Aorta (tissue), 5 donors: ENCODE results near the gene MOG. TPM values are rescaled to one million over a fixed set of nuclear protein-coding genes. Genes with fewer than 3 reads are reported as not detected.
A peak's percentile ranks its signal among the peaks of the same experiment; 100 is the strongest.

ENCODE experiments used
- ATAC-seq: fragments of 200-7000 bp; cut with Tn5 transposase; one replicate; pipeline ENCODE4 v1.9.1; 2022; ENCODE audit warnings: moderate library complexity; ENCODE audit not compliant: low FRiP score
- DNase-seq, 2 donors: peaks; one replicate each; pipeline ENCODE4 v3.0.0-alpha.2; 2020
- H3K27ac ChIP-seq, 2 donors: one replicate each; pipeline ENCODE4 v1.5.1; 2013; ENCODE audit warnings: low read length in 2 of 2, mild to moderate bottlenecking in 2 of 2, moderate library complexity in 2 of 2, control low read depth in 1 of 2, inconsistent platforms in 1 of 2, low read depth in 1 of 2
- H3K27me3 ChIP-seq, 2 donors: one replicate each; pipeline ENCODE4 v1.6.1; 2013; ENCODE audit warnings: control low read depth in 1 of 2, low read length in 1 of 2, mild to moderate bottlenecking in 1 of 2, moderate library complexity in 1 of 2; ENCODE audit not compliant: insufficient read depth in 2 of 2, control insufficient read depth in 1 of 2
- H3K36me3 ChIP-seq, 2 donors: one replicate each; pipeline ENCODE4 v1.6.1; 2013; ENCODE audit warnings: control low read depth in 1 of 2, low read length in 1 of 2, mild to moderate bottlenecking in 1 of 2; ENCODE audit not compliant: insufficient read depth in 2 of 2, control insufficient read depth in 1 of 2
- H3K4me1 ChIP-seq, 2 donors: one replicate each; pipeline ENCODE4 v1.6.1; 2013; ENCODE audit warnings: low read length in 2 of 2, control low read depth in 1 of 2, mild to moderate bottlenecking in 1 of 2, moderate library complexity in 1 of 2; ENCODE audit not compliant: insufficient read depth in 2 of 2, control insufficient read depth in 1 of 2
- H3K4me3 ChIP-seq, 2 donors: one replicate each; pipeline ENCODE4 v1.5.1; 2013; ENCODE audit warnings: low read length in 2 of 2, control low read depth in 1 of 2, mild to moderate bottlenecking in 1 of 2
- H3K9me3 ChIP-seq: one replicate; pipeline ENCODE4 v1.6.1; 2013; ENCODE audit warnings: mild to moderate bottlenecking, low read length; ENCODE audit not compliant: control insufficient read depth
- WGBS, 2 donors: extraction: QIAGEN DNeasy Blood & Tissue Kit; methylation state at CpG; one replicate each; pipeline ENCODE4 v1.1.7; 2013; 5-methylcytosine and 5-hydroxymethylcytosine counted together
- intact Hi-C, 2 donors: fragments of 100-400 bp; cut with DNase I; formaldehyde crosslinking; loops; one replicate each; pipeline versions ENCODE4 v1.14.2 to v1.15.0; 2022
- polyA plus RNA-seq, 2 donors: library from polyadenylated mRNA; stranded (reverse); fragments of 200-250 nt; gene quantifications; one replicate each; pipeline ENCODE4 v1.2.3, GENCODE V29; 2013
- total RNA-seq, 2 donors: library from RNA; stranded (reverse); fragmentation: NEBNext Ultra II Directional; extraction: Animal tissue kit (Norgen Biotek cat#: 25700); gene quantifications; one replicate each; pipeline ENCODE4 v1.2.1, GENCODE V29; 2021
- donor health status: healthy with polysubstance abuse.
- donor health status: Bipolar disorder and iron deficiency.
- donor health status: DM: no; HTN: no; CAD: no.
- donor health status: DM: no; HTN: no; CAD: no.
- donor health status: DM: yes; HTN: yes; CAD: no.

The MOG gene
- total and polyA plus RNA-seq, 4 donors: 1.5 TPM; not detected in 3

GRCh38 chr6:29625337-29625930, 31.5 kb upstream of the MOG start:
- intact Hi-C loops: no loop called here
- peaks cover 2 to 6% of the 10 kb centered on the region in 2 donors for H3K36me3 ChIP-seq
- H3K27me3 ChIP-seq: no peaks in the 10 kb centered on the region
- no peaks in the 10 kb centered on the region for H3K9me3 ChIP-seq
- no peak for ATAC-seq
- H3K27ac ChIP-seq: no peak overlapping the region
- no peak overlapping the region for H3K4me3 ChIP-seq
- no peak for DNase-seq
- H3K4me1 ChIP-seq: no peaks in the 10 kb centered on the region
- 67 to 70% methylated on average over 7 of the region's 7 CpGs for WGBS, 2 donors

- no peaks in the 10 kb centered on the region for H3K4me1 ChIP-seq
- DNase-seq (no peak), ATAC-seq (peak; percentile 9)
- no peak overlapping the region for H3K27ac ChIP-seq
- peaks cover 0 to 5% of the 10 kb centered on the region in 2 donors for H3K36me3 ChIP-seq
- H3K9me3 ChIP-seq: no peaks in the 10 kb centered on the region
- intact Hi-C loops: no loop called here
- H3K27me3 ChIP-seq: no peaks in the 10 kb centered on the region
- peak overlapping the region; percentile 54 to 71 for H3K4me3 ChIP-seq
- WGBS, 2 donors: 15 to 16% methylated on average over 31 of the region's 31 CpGs
Measured at GRCh38 chr6:29626948-29627754, 29.7 kb upstream of the MOG start.

GRCh38 chr6:29627755-29628418, 29.0 kb upstream of the MOG start:
- H3K36me3 ChIP-seq: no peaks in the 10 kb centered on the region
- no peaks in the 10 kb centered on the region for H3K4me1 ChIP-seq
- H3K27me3 ChIP-seq: no peaks in the 10 kb centered on the region
- intact Hi-C loops: no loop called here
- DNase-seq: peak; percentile 87 to 94
- 0 to 2% methylated on average over 18 to 51 of the region's 51 CpGs for WGBS, 2 donors
- ATAC-seq: peak; percentile 83
- H3K9me3 ChIP-seq: no peaks in the 10 kb centered on the region
- H3K27ac ChIP-seq: peak overlapping the region in 1 of 2 donors; percentile 7
- H3K4me3 ChIP-seq: peak overlapping the region; percentile 54 to 71

GRCh38 chr6:29628419-29629281, 28.2 kb upstream of the MOG start:
- Histone ChIP-seq H3K27me3 (no peaks in the 10 kb centered on the region), H3K9me3 (no peaks in the 10 kb centered on the region), H3K27ac (peak overlapping the region in 1 of 2 donors; percentile 7), H3K36me3 (no peaks in the 10 kb centered on the region), H3K4me3 (peak overlapping the region; percentile 54 to 71), H3K4me1 (no peaks in the 10 kb centered on the region)
- 8 to 9% methylated on average over 32 of the region's 32 CpGs for WGBS, 2 donors
- ATAC-seq: peak; percentile 74
- peak; percentile 86 to 93 for DNase-seq
- intact Hi-C loops: no loop called here

GRCh38 chr6:29629571-29629970, 27.3 kb upstream of the MOG start:
- Histone ChIP-seq H3K27me3 (no peaks in the 10 kb centered on the region), H3K9me3 (no peaks in the 10 kb centered on the region), H3K27ac (no peak overlapping the region), H3K4me1 (no peaks in the 10 kb centered on the region), H3K4me3 (no peak overlapping the region), H3K36me3 (no peaks in the 10 kb centered on the region)
- WGBS, 2 donors: 72 to 78% methylated on average over 2 of the region's 2 CpGs
- intact Hi-C loops: no loop called here
- DNase-seq (no peak), ATAC-seq (no peak)

- 90 to 91% methylated on average over 9 of the region's 9 CpGs for WGBS, 2 donors
- intact Hi-C loops: no loop called here
Measured at GRCh38 chr6:29630315-29630714, 26.6 kb upstream of the MOG start.

GRCh38 chr6:29631209-29631810, 25.6 kb upstream of the MOG start:
- Histone ChIP-seq H3K27me3 (no peaks in the 10 kb centered on the region), H3K27ac (no peak overlapping the region), H3K9me3 (no peaks in the 10 kb centered on the region), H3K4me1 (no peaks in the 10 kb centered on the region), H3K4me3 (no peak overlapping the region), H3K36me3 (no peaks in the 10 kb centered on the region)
- intact Hi-C loops: no loop called here
- no peak for ATAC-seq
- 87 to 89% methylated on average over 14 of the region's 14 CpGs for WGBS, 2 donors
- no peak for DNase-seq

More at GRCh38 chr6:29630315-29630714, 26.6 kb upstream of the MOG start:
- DNase-seq (no peak), ATAC-seq (no peak)
- H3K27me3 ChIP-seq: no peaks in the 10 kb centered on the region
- H3K27ac ChIP-seq: no peak overlapping the region
- H3K9me3 ChIP-seq: no peaks in the 10 kb centered on the region
- no peaks in the 10 kb centered on the region for H3K36me3 ChIP-seq
- H3K4me1 ChIP-seq: no peaks in the 10 kb centered on the region
- no peak overlapping the region for H3K4me3 ChIP-seq
